ENCODE data around the gene ADAM19. TPM values are rescaled to one million over a fixed set of nuclear protein-coding genes. Genes with fewer than 3 reads are reported as not detected.

The ADAM19 gene
- total RNA-seq, 1 donor from 2014 or later, result 8.9 TPM

GRCh38 chr5:157544623-157544989 lies 31.0 kb downstream of the ADAM19 start:
- no peak for DNase-seq (ENCODE audit: low read depth in 2 of 2)

GRCh38 chr5:157543825-157544622 lies 31.6 kb downstream of the ADAM19 start:
- peak in 1 of 2 donors; percentile 89 for DNase-seq (ENCODE audit: low read depth in 2 of 2)

DNA sequence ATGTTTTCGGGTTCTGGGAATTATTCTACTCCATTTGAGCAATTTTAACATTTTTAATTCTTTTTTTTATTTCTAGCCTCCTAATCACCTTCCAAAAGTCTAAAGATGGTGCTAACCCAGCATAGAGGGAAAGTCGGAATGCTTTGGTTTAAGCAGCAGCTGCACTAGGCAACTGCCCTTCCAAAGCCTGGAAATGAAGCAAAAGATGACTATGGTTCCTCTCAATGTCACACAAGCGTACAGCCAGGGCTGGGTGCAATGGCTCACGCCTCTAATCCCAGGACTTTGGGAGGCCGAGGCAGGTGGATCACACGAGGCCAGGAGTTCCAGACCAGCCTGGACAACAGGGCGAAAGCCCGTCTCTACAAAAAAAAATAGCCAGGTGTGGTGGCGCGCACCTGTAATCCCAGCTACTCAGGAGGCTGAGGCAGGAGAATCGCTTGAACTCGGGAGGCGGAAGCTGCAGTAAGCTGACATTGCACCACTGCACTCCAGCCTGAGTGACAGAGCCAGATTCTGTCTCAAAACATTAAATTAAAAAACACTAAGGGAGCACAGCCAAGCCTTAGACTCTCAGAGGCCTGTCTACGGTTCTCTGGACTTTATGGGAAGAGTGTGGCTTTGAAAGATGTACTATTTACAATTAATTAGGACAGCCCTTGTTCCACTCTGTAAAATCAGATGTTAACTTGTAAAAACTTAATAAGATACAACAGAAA lies 33.1 kb downstream of the ADAM19 start:
- no peak for DNase-seq (ENCODE audit: low read depth in 2 of 2)

GRCh38 chr5:157541447-157542118 lies 34.0 kb downstream of the ADAM19 start:
- no peak for DNase-seq (ENCODE audit: low read depth in 2 of 2)

DNA sequence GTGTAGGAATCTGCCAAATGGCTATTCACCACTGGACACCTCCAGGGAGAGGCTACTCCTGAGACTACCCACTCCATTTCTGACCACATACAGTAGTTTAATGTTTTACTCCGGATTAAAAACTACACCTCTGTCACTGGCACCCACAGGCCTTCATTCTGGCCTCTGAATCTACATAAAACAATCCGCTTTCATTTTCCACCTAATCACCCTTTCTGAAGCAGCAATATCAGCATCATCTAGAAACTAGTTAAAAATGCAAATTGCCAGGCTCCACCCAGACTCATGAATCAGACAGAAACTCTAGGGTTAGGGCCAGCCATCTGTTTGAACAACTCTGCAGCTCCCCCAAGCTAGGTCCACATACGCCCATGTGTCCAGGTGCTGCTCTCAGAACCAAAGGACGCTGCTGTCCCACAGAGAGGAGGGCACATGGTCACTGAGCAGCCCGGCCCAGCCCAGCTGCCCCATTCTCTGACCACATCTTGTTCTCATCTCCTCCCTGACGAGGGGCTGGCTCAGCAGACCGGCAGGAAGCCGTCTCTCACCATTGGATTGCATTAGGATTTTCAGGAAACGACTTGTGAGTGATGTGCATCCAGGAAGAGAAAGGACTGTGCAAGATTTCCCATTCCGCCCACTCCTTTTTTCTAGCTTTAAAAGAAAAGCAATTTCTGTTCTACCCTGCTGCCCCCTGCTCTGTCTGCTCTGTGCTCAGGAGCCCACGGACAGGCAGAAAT lies 34.7 kb downstream of the ADAM19 start:
- peak; percentile 80 to 95 for DNase-seq (ENCODE audit: low read depth in 2 of 2)

DNA sequence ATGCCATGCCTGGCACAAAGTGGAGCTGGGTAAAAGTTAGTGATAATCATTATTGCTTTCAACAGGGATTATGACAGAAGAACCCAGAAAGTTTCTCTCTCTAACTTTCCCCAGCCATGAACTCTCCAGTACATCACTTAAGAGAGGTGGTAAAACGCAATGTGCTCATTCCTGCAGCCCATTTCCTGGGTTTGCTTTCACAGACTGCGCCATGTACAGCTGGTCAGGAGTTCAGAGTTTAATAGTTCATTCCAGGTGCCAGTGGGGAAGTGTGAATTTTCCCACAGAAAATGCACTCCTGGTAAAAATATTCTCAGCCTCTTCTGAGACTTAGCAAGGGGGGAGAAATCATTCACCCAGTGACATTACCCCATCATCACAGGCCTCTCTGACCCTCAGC lies 35.5 kb downstream of the ADAM19 start:
- peak; percentile 59 to 75 for DNase-seq (ENCODE audit: low read depth in 2 of 2)

DNA sequence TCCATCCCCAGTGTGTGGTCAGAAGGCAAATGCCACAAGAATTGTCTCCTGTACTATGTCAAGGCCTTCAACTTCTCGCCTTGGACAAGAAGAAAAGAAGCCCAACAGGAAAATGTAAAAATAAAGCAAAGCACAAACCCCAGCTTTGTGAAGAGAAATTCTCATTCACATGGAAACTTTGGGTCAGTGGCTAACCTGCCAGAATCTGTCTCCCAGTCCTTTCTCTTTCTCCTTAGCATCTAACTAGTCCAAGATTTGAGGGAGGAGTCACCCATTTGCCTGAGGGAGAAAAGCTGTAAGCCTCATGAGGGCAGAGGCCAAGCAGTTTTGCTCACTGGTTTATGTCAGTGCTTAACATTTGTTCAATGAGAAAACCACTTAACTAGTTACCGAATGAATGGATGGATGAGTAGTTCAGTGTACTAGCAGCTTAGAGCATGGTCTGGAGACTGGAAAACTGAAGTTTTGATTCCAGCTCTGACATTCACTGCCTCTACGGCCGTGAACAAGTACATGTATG lies 36.0 kb downstream of the ADAM19 start:
- DNase-seq (ENCODE audit: low read depth in 2 of 2), result no peak

DNA sequence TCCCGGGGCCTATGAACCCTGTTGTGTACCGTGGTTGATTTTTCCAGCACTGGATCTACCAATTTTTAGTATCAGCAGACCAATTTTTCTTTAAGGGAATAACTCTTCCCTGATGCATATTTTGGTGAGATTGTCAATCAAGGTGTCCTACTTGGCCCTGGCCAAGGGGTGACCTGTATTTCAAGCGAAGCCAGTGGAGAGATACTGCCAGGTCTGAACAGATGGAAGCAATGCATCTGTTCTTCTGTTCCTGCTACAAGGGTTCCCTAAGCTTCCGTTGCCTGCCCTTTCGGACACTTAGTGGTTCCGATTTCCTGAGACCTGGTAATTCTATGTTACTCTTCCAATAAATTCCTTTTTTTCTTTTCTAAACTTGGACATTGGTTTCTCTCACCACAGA lies 37.3 kb downstream of the ADAM19 start:
- no peak for DNase-seq (ENCODE audit: low read depth in 2 of 2)

GRCh38 chr5:157535042-157535865 lies 40.3 kb downstream of the ADAM19 start:
- no peak for DNase-seq (ENCODE audit: low read depth in 2 of 2)

DNA sequence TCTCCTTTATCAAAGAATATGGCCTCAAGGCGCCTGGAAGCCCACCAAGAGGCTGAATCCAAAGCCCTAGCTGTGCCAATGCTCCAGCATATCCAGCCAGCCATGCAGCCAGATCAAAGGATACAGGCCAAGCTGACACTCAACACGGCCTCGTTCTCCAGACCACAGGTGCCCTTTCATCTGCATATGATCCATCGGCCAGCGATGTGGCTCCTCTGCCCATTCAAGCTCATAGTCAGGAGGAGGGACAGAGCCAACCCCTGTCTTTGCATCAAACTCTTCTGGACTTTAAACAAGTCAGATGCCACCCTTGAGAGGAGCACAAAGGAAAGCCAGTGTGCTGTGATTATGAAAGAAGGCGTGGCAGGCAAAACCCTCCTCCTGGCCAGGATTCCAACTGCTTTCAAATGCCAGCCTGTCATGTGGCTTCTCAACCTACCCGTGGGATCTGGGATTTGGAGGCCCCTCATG lies 42.5 kb downstream of the ADAM19 start:
- DNase-seq (ENCODE audit: low read depth in 2 of 2), result no peak

GRCh38 chr5:157532022-157532421 lies 43.6 kb downstream of the ADAM19 start:
- no peak for DNase-seq (ENCODE audit: low read depth in 2 of 2)

- no peak for DNase-seq (ENCODE audit: low read depth in 2 of 2)
Measured at GRCh38 chr5:157530226-157530972, 45.2 kb downstream of the ADAM19 start.

DNA sequence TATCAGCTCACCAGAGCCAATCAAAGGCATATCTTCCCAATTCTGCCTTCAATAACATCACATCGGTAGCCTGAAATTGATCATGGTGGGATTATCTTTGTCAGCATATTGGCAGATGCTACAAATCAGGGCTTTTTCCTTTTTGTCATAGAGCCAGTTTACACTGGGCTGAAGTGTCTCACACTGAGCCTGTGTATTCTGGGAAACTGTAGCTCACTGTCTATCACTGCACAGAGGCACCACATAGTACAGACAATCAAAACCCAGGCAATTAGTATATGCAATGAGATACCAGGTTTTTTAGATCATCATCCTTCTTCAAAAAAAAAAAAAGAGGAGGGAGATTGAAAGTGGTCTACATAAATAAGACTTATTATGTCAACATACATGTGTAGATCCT lies 46.6 kb downstream of the ADAM19 start:
- DNase-seq (ENCODE audit: low read depth in 2 of 2), result no peak

DNA sequence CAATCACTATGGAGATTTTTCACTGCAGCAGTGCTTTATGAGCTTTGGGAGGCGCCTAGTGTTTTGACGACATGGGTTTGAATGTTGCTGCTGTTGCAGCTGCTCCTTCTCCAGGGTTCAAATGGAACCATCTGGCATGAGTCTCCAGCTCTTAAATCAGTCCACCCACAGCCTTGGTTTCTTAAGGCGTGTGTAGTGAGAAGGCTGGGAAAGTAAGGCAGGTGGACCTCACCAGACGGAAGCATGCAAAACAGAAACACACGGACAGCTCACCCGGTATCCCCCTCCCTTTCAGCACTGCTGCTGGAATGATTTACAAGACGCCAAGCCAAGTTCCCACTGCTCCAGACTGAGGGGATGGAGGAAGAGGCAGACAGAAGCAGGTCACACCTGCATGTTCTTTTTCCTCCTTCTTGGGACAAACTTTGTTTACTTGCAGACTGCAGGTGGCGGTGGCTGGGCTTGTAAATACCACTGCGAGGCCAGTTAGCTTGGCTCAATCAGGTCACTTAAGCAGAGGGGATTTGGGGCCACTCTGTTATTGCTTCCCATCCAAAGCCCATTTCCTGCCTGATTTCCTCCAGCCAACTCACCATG lies 47.4 kb downstream of the ADAM19 start:
- peak; percentile 54 to 93 for DNase-seq (ENCODE audit: low read depth in 2 of 2)

- DNase-seq (ENCODE audit: low read depth in 2 of 2), result no peak
Measured at GRCh38 chr5:157524887-157525286, 50.7 kb downstream of the ADAM19 start.

DNA sequence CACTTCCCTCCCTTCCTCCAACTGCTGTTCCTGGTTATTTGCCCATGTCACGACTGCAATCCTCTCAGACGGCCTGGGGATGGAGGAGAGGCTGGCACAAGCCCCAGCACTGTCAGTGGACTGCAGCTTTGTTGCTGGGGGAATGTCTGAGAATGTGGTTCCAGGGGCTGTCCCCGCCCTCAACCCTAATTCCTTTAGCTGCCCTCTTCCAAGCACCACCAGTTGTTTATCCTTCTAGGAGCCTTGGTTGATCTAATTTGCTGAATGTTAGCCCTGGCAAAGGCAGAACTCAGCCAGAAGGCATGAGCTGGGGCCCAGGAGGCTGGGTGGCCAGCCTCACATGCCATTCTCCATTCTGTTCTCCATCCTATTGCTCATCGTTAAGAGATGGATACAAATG lies 51.6 kb downstream of the ADAM19 start:
- no peak for DNase-seq (ENCODE audit: low read depth in 2 of 2)

GRCh38 chr5:157521704-157522029 lies 53.9 kb downstream of the ADAM19 start:
- DNase-seq (ENCODE audit: low read depth in 2 of 2), result peak in 1 of 2 donors; percentile 96

GRCh38 chr5:157520911-157521703 lies 54.5 kb downstream of the ADAM19 start:
- peak in 1 of 2 donors; percentile 86 for DNase-seq (ENCODE audit: low read depth in 2 of 2)

Data from lung microvascular endothelial cell (primary cell).